NT2/D1 (cell line): ENCODE results near the gene LNP1.

Experiments used
- YY1 ChIP-seq: IDR thresholded peaks from 2 replicates; pipeline ENCODE4 v1.6.1; 2011; ENCODE audit not compliant: insufficient read length, insufficient read depth
- ZNF274 ChIP-seq: IDR thresholded peaks from 2 replicates; pipeline ENCODE4 v1.6.1; 2011; ENCODE audit warnings: mild to moderate bottlenecking, low read depth, low read length

DNA sequence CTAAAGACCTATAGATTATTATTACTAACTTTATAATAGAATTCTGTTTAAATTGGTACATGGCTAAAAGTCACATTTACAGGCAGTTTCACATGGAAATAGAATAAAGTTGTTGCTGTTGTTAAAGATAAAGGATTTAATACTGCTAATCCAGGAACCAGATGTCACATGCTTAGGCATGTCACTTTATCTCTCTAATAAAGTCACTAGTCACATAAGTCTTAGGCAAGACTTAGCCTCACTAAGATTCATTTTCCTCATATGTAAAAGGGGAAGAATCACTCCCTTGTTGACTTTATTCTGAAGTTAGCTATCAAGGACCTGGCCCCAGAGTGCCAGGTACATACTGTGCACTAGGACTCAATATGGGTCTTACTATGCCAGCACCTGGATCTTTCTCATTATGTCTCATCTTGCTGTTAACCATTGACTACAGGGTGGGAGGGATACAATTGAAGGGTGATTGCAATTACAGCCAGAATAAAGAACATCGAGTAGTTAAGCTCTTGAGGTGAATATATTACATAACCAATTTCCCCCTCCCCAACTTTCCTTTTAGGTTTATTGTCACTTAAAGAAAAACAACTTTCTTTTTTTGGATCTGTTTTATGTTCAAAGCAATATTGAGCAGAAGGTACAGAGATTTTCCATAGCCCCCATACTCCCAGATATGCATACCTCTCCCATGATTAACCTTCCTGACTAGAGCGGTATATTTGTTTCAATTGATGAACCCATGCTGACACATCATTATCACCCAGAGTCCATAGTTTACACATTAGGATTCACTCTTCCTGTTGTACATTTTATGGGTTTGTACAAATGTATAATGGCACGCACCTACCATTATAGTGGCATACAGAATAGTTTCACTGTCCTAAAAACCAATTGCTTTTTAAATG is 36.6 kb downstream of the LNP1 start:
- TF ChIP-seq YY1 = no peak
- TF ChIP-seq ZNF274 = no peak
